NCI-H1417 (cell line): Measurements from ENCODE around the gene SOHLH1.
A peak's percentile ranks its signal among the peaks of the same experiment; 100 is the strongest.

Experiments used
- DNase-seq, 3 experiments: peaks; one replicate each; lab custom pipeline; 2025; lab: John Stamatoyannopoulos, UW

Gene SOHLH1, protein sequence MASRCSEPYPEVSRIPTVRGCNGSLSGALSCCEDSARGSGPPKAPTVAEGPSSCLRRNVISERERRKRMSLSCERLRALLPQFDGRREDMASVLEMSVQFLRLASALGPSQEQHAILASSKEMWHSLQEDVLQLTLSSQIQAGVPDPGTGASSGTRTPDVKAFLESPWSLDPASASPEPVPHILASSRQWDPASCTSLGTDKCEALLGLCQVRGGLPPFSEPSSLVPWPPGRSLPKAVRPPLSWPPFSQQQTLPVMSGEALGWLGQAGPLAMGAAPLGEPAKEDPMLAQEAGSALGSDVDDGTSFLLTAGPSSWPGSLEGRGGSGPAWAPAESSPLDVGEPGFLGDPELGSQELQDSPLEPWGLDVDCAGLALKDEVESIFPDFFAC

DNA sequence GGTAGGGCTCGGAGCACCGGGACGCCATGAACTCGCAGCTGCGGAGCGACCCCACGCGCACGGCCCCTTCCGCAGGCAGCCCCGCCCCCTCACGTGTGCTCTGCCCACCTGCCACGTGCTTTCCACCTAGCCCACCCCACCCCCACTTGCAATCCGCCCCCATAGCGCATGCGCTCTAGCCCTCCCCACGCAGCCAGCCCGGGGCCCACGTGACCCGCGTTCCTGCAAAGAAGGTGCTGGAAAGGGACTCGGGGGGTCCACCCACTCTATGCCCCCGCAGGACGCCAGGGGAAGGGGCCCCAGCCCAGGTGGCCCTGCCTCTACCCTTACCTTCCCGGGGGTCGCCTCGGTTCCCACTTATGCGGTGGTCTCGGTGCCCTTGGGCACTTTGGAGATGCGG, at the start of gene SOHLH1:
Gene SOHLH1, minus strand, starts transcription at position 42 of the 400 bp plus-strand sequence. Its CDS starts 14 bp downstream, at position 28.
- no peak for DNase-seq

DNA sequence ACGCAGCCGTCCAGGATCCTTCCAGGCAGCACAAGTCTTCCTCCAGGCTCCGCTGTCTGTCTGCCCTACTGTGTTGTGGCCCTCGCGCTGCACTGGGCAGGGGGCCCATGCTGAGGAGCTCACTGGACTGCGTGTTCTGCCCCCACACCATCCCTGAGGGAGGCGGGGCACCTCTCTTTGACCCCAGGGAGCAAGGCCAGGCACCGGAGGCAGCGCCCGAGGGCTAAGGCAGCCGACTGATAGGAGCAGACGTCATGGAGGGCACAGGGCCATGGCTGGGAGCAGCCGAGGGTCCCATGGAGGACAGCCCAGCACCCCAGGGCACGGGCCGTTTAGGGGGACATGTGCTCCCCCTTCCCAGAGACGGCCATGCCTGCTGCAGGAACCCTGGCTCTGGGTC, 49.4 kb upstream of the SOHLH1 start:
- no peak for DNase-seq

DNA sequence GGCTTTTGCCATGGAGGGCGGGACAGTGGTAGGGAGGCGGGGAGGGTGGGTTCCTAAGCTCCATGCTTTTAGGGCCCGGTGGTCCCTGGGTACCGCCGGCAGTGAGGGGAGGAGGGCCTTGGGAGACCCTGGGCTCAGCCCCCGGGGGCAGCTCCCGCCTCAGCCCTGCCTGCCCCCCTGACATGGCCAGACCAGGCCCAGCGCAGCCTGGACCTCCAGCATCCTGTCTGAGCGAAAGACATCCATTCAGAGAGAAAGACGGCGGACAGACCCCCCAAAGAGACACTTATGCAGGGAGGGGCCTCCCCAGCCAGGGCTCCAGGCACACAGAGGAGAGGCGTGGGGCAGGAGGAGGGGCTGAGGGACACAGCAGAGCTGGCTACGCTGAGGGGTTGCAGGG, 48.0 kb upstream of the SOHLH1 start:
- DNase-seq, result no peak

DNA sequence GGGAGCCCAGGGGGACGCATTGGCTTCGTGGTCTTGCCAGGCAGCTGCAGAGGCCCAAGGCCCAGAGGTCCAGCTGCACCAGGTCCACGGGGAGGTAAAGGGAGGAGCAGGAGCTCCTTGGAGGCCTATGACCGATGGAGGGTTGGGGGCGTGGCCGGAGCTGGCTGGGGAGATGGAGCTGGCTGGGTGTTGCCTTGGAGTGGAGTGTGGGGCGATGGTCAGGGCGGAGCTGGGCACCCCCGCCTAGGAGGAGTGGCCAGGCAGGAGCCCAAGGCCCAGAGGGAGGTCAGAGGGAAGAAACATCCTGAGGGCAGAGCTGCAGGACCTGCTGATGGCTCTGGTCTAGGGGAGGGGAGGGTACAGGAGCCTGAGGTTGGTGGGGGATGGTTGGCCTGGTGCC, 47.3 kb upstream of the SOHLH1 start:
- DNase-seq, result no peak

DNA sequence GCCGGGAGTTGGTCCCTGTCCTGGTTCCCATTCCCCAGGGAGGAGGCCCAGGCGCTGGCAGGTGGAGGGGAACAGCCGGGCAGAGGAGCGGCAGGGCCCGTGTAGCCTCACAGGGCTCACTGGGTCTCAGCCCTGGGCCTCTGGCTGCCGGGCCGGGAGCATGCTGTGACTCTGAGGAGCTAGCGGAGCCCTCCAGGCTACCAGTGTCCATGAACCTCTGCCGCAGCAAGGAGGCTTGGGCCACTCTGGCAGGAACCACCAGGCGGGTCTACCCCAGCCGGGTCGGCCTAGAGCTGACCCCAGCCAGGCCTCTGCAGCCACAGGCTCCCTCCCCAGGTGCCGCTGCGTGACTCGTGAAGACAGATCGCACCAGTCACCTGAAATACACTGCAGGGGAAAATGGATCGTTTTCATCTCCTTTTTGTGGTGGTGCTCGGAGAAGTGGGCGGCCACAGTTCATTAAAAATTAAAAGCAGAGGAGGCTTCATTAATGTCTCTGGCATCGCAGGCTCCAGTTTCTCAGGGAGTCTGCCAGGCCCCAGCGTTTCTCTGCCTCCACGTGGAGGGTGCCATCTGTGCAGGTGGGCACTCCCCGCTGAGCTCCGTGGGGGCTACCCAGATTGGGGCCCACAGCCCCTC, 46.5 kb upstream of the SOHLH1 start:
- no peak for DNase-seq

DNA sequence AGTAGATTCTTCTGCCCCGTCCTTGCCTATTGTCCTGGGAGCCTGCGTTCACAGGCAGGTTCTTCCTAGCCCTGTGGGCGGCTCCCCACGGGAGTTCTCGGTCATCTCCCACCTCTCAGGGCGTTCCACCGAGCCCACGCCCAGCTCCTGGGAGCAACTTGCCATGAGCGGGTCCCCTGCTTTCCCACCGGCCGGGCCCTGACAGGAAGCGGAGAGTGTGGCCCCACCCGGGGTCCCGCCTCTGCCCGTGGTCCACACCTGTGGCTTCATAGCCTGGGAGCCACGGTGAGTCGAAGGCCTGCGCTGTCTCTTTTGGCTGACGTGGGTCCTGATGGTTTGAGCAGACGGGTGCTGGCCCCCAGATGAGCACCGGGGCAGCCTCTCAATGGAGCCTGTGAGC, 45.9 kb upstream of the SOHLH1 start:
- DNase-seq, result no peak

DNA sequence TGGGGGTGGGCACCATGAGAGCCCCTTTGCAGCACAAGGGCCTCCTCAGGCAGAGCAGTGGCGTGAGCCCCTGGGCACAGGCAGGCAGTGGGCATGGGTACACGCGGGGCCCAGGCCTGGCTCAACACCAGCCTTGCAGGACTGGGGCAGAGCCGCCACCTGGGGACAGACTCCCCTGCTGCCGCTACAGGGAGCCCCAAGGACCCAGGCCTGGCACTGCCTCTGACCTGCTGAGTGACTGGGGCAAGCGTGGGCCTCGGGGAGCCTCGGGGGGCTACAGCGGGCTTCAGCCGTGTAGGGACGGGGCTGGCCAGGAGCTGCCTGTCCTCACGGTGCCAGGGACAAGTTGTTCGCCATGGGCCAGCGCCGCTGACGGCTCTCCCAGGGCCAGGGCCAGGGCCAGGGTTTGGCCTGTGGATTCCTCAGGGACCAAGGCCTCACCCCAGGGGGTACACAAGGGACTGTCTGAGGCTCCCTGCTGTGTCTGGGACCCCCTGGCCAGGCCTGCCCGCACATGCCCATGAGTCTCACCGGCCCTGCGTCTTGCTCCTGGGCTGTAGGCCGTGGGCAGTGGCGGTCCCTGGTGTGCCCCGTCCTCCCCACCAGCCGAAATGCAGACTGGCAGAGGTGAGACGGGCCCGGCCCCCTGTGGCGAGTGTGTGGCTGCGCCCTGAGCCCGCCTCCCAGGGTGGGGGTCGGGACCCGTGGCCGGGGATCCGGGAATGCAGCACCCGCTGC, 45.2 kb upstream of the SOHLH1 start:
- no peak for DNase-seq

DNA sequence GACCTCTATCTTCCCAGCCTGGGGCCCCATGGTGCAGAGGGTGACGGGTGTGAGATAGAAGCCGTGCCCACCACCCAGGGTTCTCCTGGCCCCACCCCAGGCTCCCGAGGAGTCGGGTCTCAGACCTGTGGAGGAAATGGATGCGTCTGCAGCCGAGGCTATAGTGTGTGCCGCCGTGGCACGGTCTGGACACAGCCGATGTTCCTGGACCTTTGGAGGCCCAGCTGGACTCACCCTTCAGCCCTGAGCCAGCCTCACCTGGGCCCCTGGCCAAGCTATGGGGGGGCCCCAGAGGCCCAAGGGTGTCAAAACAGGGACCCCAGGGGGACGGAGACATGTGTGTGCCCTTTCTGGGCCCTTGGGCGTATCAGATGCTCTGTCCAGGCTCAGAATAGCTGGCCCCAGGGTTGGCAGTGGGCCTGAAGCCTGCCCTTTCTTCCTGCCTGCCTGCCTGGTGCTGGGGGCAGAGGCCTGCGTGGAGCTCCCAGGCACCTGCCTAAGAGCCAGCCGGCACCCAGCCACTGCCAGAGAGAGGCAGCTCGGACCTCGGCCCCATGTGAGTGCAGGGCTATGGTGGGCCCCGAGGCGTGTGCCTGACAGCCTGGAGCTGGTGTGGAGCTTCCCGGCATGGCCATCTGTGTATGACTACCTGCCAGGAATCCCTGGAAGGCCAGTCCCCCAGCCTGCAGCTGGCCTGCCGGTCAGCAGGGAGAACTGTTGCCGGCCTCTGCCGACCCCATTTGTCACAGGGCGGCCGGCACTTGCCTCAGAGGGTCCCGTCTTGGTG, 44.5 kb upstream of the SOHLH1 start:
- DNase-seq, result no peak

DNA sequence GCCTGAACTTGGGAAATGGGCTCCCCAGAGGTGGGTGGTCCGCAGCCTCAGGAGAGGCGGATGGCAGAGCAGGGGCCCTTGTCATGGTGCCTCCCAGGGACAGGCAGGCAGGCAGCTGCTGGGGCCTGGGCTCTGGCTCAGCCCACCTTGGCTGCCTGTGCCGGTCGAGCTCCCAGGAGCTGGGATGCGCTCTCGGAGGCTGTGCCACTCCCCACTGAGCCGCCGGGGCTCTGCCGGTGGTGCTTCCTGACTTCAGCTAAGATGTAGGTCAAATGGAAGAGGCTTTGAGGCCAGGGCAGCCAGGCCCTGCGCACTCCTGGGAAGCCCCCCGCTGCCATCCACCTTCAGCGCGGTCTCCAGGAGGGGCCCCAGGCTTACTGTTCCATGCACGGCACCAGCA, 43.7 kb upstream of the SOHLH1 start:
- no peak for DNase-seq

DNA sequence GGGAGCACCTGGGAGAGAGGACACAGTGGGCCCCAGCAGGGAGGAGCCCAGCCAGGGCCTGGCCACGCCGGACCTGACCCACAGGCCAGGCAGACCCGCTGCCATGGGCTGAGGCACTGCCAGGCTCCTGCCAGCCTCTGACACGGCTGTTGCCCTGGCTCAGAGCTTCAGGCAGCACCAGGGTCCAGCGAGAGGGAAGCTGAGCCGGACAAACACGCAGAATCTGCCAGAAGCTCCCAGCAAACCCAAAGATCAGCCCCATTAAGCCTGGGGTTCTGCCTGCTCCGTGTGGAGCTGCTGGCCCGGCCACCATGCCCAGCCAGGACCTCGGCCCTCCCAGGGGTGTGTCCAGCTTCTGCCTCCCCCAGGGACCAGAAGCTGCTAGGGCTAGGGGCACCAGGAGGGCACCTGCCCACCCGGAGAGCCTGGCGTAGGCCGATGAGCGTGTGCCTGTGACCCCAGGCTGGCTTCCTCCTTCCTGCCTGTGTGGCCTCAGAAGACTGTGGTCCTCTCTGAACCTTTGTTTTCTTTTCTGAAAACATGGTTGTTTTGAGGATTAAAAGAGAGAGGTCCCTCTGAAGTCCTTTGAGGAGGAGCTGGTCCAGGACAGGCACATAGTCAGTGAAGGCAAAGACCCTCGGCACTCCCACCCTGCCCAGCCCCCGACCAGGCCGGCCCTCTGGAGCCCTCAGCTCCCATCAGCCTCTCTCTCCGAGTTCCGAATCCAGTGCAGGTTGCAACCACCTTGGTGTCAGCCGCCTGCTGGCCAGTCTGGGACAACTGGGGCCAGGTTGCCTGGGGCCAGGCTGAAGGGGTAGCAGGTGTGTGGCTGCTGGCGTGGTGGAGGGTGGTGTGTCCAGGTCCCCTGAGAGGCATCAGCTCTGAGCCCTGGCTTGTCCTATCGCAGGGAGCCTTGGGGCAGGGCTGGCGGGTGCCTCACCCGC, 42.3 kb upstream of the SOHLH1 start:
- DNase-seq, result no peak

DNA sequence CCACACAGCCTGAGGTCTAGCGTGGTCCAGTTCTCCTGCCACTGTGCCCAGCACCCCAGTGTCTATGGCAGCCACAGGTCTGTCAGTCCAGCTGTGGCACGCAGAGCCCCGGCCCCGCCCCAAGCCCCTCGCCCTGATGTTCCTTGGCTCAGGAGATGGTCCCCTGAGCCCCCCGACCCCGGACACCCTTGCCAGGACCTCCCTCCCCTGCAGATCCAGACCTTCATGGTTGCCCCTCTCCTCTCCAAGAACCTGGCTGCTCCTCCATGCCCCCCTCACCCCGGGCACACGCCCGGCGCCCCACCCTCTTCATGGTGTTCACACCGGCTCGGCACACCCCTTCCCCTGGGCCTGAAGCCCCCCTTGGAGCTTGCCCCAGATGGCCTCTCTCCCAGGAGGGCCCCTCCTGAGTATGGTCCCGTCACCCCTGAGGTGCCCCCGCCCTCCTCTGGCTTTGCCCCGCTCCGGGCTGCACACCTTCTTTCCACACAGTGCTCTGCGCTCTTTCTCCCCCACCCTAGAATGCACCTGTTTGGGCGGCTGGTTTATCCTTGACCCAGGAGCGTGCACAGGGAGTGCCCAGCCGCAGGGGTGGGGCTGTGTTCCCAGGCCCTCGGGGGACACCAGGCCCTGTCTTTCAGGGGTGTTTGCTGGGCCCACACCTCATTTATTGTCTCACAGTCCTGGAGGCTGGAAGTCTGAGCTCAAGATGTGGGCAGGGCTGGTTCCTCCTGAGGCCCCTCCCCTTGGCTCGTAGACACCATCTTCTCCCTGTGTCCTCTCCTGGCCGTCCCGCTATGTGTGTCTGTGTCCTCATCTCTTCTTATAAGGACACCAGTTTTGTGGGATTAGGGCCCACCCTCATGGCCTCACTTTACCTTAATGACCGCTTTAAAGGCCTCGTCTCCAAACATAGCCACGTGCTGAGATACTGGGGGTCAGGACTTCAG, 40.3 kb upstream of the SOHLH1 start:
- DNase-seq, result no peak

DNA sequence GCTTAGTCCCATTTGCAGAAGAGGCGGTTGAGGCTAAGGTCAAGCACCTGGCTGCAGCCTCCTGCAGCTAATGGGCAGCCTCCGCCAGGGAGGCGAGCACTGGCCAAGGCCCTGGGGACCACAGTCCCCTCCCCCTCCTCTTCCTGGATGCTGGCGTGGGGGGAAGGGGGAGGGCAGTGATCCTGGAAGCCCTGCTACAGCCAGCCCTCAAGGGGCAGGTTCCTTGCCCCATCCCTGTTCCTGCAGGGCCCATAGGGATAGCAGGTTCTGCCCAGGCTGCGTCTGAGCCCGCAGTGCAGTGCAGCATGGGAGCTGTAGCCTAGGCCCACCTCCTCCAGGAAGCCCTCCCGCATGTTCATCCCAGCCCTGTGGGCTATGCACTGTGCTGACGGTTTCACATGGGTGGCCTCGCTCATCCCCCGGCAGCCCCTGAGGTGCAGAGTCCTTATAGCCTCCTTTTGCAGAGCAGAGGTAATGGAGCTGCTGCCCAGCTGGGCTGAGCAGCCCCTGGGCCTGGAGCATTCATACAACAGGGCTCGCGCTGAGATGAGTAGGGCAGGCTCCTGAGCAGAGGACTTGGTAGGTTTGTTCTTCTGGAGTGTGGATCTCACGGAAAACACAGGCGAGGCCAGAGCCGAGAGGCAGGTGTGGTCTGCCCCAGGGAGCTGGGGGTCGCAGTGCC, 38.7 kb upstream of the SOHLH1 start:
- DNase-seq, result peak in 1 of 3 experiments; percentile 26

DNA sequence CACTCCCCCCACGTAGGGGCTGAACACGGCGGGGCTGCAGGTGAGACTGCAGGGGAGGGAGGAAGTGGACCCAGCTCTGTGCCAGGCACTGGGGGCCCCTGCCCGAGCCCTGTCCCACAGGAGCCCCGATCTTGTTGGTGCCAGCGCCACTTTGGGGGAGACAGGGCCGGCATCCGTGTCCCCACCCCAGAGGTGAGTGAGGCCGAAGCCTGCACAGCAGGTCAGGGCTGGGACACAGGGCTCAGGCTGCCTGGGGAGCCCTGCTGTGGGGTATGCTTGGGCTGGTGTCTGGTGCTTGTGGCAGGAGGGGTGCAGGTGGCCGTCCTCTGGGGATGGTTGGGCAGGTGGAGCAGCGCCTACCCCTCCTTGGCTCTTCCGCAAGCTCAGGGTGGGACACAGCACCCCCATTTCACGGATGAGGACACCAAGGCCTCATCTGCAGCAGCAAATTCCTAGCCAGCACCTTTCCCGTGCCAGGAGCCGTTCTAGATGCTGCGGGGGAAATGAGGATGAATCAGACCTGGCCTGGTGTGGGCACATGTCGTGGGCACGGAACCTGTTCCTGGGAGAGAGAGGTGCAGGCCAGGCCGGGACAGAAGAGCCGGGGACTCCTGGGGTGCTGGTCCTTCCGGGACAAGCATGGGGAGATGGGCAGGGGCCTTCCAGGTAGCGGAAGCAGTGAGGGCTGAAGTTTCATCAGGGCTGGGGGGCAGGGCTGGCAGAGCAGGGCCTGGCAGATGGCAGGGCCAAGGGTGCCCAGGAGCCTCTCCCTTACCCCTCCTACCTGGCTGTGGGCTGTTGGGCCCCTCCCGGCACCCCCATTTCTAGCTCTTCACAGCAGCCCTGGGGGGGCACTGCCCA, 37.9 kb upstream of the SOHLH1 start:
- DNase-seq, result no peak

DNA sequence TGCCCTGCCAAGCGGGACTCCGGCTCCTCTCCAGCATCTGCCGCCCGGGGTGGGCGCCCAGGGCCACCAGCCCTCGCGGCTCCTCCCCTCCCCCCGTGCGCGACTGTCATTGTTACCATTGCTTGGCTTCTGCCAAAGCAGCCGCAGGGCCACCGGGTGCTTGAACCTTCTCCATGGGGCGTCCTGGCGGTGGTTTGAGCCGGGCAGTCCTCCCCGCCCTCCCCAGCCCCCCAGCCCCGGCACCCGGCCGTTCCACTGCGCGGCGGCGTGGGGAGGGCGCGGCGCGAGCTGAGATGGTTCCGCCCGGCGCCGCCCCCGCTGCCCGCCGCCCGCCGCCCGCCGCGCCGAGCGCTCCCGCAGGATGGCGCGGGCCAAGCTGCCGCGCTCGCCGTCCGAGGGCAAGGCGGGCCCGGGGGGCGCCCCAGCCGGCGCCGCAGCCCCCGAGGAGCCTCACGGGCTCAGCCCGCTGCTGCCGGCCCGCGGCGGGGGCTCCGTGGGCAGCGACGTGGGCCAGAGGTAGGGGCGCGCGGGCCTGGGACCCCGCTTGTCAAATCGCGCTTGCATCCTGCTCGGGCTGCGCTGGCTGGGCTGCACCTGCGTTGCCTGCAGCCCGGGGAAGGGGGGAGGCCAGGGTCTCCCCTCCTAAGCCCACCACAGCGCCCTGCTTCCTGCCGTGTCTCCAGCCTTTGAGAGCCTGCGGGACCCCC, 37.1 kb upstream of the SOHLH1 start:
- peak in 2 of 3 experiments; percentile 35 to 54 for DNase-seq

DNA sequence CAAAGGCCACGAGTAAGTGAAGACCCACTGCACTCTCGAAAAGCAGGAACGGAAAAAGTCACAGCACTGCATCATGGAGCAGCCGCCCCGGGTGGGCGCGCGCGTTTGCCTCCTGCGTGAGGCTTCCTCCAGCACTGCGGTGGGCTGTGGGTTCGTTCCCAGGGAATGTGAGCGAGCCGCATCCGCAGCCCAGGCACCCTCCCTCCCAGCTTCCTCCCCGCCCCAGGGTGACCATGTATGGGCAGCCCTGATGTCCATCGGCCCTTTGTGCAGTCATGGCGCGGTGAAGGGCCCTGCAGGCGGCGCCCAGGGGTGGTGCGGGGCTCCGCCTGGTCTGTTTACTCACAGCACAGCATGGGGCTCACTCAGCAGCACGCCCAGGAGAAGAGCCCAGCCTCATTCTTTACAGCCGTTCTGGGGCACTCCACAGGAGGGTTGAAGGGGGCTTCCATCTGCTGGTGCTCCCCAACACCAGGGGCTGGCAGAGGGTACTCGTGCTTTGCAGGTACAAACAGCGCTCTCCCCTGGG, 35.4 kb upstream of the SOHLH1 start:
- no peak for DNase-seq

DNA sequence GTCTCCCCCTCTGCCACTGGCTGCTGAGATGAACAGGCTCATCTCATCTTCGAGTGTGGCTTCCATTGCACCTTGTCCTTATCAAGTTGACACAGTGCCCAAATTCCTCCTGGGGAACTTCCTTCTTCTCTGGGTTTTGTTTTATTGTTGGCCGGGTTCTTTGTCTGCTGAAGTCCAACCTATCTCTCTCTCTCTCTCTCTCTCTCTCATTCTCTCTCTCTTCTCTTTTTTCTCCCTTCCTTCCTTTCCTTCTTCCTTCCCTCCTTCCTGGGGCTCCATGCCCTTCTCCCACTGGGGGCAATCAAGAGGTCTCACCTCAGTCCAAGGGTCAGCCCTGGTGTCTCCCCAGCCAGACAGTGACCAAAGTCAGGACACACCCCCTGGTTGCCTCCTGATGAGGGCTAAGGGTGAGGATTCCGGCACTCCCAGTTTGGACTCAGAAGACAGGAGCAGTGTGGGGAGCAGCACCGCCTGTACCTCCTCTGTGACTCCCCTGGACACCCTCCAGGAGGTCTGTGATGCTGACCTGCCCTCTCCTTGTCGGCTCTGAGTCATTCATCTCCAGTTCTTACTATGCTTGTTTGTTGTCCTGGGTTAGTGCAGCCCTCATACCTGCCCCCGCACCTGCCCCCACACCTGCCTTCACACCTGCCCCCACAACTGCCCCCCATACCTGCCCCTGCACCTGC, 33.4 kb upstream of the SOHLH1 start:
- DNase-seq, result no peak

DNA sequence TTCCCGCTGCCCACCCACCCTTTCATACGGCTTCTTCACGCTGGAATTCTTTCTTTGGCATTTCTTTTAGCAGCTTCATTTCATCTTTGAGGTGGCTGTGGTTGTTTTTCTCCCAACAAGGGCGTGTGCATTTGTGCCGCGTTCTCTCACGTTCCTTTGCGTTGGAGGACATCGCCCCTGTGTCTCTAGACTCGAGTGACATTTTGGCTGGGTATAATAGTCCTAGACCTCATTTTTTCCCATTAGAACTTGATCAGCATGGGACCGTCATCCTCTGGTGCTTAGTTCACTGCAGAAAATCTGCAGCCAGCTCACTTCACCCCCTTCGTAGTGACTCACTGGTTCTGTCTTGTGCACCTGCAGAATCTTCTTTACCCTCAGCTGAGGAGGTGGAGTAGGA, 32.2 kb upstream of the SOHLH1 start:
- no peak for DNase-seq
